ENCODE data around the gene SPRR4.

The SPRR4 gene

DNA sequence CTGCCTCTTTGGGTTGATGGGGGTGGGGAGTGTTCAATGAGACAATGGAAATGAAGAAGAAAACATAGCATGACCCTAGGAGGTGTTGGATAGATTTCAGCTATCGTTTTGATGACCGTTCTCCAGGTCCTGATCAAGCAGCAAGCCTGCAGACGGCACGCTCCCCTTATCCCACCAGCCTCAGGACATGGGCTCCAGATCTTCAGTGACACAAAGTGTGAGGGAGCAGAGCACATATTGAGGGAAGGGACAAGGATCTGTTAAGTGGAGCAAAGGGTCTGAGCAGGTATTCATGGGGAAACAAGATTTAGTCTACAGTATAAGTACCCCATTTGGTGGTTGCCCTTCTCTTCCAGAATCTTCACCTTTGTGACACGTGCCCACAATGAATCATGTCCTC lies 18.7 kb upstream of the SPRR4 start:
- TF ChIP-seq CTCF (IDR thresholded peaks at IDR 0.05; ENCODE audit: low read depth, low read length), result no peak
- no peak for DNase-seq
- H3K4me3 ChIP-seq (ENCODE audit: low read depth, low read length), result no peak overlapping the region

DNA sequence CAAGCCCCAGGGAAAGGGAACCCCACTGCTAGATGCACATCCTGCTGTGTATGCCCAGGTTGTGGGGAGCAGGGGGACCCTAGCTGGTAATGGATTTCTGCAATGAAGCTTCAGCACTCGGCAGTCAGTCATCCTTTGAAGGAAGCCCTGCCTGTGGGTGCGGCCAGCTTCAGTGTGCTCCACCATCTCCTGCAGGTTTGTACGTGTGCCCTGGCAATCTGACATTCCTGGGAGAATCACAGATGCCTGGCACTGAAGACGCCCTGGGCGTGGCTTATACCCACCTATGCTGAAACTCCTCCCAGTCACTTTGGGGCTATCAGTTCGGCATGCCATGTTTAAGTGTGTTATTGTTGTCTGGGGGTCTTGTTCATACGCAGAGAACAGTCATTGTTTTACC lies 16.7 kb upstream of the SPRR4 start:
- Histone ChIP-seq H3K36me3 (no peaks in the 10 kb centered on the region), H3K27me3 (ENCODE audit: insufficient read depth, low read depth, severe bottlenecking) (no peaks in the 10 kb centered on the region), H3K4me3 (ENCODE audit: low read depth, low read length) (no peak overlapping the region), H3K9me3 (ENCODE audit: severe bottlenecking) (peaks cover 10% of the 10 kb centered on the region), H3K27ac (no peak overlapping the region)
- no peak for DNase-seq
- no peak for TF ChIP-seq CTCF (IDR thresholded peaks at IDR 0.05; ENCODE audit: low read depth, low read length)

More for the DNA sequence above, 18.7 kb upstream of the SPRR4 start:
- Histone ChIP-seq H3K27me3 (ENCODE audit: insufficient read depth, low read depth, severe bottlenecking) (no peaks in the 10 kb centered on the region), H3K9me3 (ENCODE audit: severe bottlenecking) (peaks cover 5% of the 10 kb centered on the region), H3K27ac (no peak overlapping the region), H3K36me3 (no peaks in the 10 kb centered on the region)

- Histone ChIP-seq H3K4me3 (ENCODE audit: low read depth, low read length) (no peak overlapping the region), H3K36me3 (no peaks in the 10 kb centered on the region), H3K9me3 (ENCODE audit: severe bottlenecking) (peaks cover 10% of the 10 kb centered on the region), H3K27ac (no peak overlapping the region), H3K27me3 (ENCODE audit: insufficient read depth, low read depth, severe bottlenecking) (no peaks in the 10 kb centered on the region)
- peak; percentile 59 for DNase-seq
- no peak for TF ChIP-seq CTCF (IDR thresholded peaks at IDR 0.05; ENCODE audit: low read depth, low read length)
These were observed 16.0 kb upstream of the SPRR4 start for GRCh38 chr1:152954436-152954835.

DNA sequence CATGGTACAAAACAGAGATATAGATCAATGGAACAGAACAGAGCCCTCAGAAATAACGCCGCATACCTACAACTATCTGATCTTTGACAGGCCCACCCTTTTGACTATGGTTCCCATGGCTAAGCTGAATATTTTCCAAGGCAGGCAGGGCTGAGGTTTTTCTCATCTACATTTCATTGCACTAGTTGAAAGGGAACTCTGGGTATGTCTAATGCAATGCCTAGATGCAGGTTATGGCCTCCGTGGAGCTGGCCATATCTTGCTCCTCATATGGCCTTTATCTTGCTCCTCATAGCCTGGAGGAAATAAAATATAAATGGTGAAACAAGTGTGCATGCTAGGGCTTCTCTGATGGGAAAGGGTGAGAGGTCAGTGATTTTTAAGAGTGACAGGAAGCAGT lies 12.9 kb upstream of the SPRR4 start:
- H3K36me3 ChIP-seq, result no peaks in the 10 kb centered on the region
- peaks cover 20% of the 10 kb centered on the region for H3K9me3 ChIP-seq (ENCODE audit: severe bottlenecking)
- no peak for DNase-seq
- no peaks in the 10 kb centered on the region for H3K27me3 ChIP-seq (ENCODE audit: insufficient read depth, low read depth, severe bottlenecking)
- no peak overlapping the region for H3K4me3 ChIP-seq (ENCODE audit: low read depth, low read length)
- no peak for TF ChIP-seq CTCF (IDR thresholded peaks at IDR 0.05; ENCODE audit: low read depth, low read length)
- no peak overlapping the region for H3K27ac ChIP-seq

DNA sequence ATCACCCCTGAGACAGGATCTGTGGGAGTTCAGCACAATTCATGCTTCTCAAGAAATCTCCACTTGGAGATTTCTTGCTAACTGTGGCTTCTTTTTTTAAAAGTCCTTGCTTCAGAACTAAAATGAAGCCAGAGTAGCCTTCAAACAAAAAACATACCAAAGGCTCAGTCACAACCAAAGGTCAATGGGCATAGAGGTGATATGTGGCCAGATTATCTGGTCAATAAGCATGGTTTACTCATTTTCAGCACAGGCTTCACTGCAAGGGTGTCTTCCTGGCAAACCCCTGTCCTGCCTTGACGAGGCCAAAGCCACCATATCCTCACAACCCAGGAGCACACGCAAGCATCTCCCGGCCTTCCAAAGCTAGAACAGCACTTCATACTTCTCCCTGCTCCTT lies 11.2 kb upstream of the SPRR4 start:
- Histone ChIP-seq H3K9me3 (ENCODE audit: severe bottlenecking) (peaks cover 20% of the 10 kb centered on the region), H3K36me3 (no peaks in the 10 kb centered on the region)

More for the DNA sequence above, 11.2 kb upstream of the SPRR4 start:
- Histone ChIP-seq H3K4me3 (ENCODE audit: low read depth, low read length) (no peak overlapping the region), H3K27me3 (ENCODE audit: insufficient read depth, low read depth, severe bottlenecking) (no peaks in the 10 kb centered on the region), H3K27ac (no peak overlapping the region)
- DNase-seq, result no peak
- no peak for TF ChIP-seq CTCF (IDR thresholded peaks at IDR 0.05; ENCODE audit: low read depth, low read length)
